HepG2 (cell line): ENCODE measurements around the gene CFAP61. TPM values are rescaled to one million over a fixed set of nuclear protein-coding genes. Genes with fewer than 3 reads are reported as not detected.
A peak's percentile ranks its signal among the peaks of the same experiment; 100 is the strongest.

Source experiments
- EZH2 ChIP-seq: conservative IDR thresholded peaks from 2 replicates; pipeline ENCODE4 v1.6.1; 2012; ENCODE audit warnings: mild to moderate bottlenecking, low read depth, low read length, moderate library complexity
- FOXJ3 ChIP-seq: sonication (generic); formaldehyde crosslinking; IDR thresholded peaks from 2 replicates; pipeline ENCODE4 v1.4.0; 2020; ENCODE audit warnings: missing genetic modification reagents, mild to moderate bottlenecking, borderline replicate concordance
- HCFC1 ChIP-seq: fragments of 150-350 bp; IDR thresholded peaks from 2 replicates; pipeline ENCODE4 v1.6.1; 2014; ENCODE audit warnings: low read depth, low read length
- NFIB ChIP-seq: sonication (generic); formaldehyde crosslinking; IDR thresholded peaks from 2 replicates; pipeline ENCODE4 v1.9.0; 2021; ENCODE audit warnings: missing genetic modification reagents, mild to moderate bottlenecking, borderline replicate concordance
- PAF1 ChIP-seq: IDR thresholded peaks from 2 replicates; pipeline ENCODE4 v1.6.1; 2016; ENCODE audit warnings: missing genetic modification reagents, missing compliant biosample characterization
- RNF2 ChIP-seq: fragments of 450-650 bp; conservative IDR thresholded peaks from 2 replicates; pipeline ENCODE4 v1.6.1; 2016; ENCODE audit warnings: low read depth
- RXRB ChIP-seq: IDR thresholded peaks from 2 replicates; pipeline ENCODE4 v1.6.1; 2016; ENCODE audit warnings: borderline replicate concordance, missing genetic modification reagents, missing compliant biosample characterization
- SP140L ChIP-seq: sonication (generic); formaldehyde crosslinking; IDR thresholded peaks from 2 replicates; pipeline ENCODE4 v1.4.0; 2020; ENCODE audit warnings: missing genetic modification reagents, borderline replicate concordance
- TSC22D2 ChIP-seq: sonication (generic); formaldehyde crosslinking; IDR thresholded peaks from 2 replicates; pipeline ENCODE4 v1.5.1; 2020; ENCODE audit warnings: missing genetic modification reagents, mild to moderate bottlenecking, borderline replicate concordance
- ZC3H4 ChIP-seq: sonication (generic); formaldehyde crosslinking; IDR thresholded peaks from 2 replicates; pipeline ENCODE4 v1.4.0; 2020; ENCODE audit warnings: missing genetic modification reagents, borderline replicate concordance
- ZNF138 ChIP-seq: sonication (generic); formaldehyde crosslinking; IDR thresholded peaks from 2 replicates; pipeline ENCODE4 v1.5.0; 2020; ENCODE audit warnings: mild to moderate bottlenecking, low read depth, missing genetic modification reagents
- ZNF337 ChIP-seq: sonication (generic); formaldehyde crosslinking; IDR thresholded peaks from 2 replicates; pipeline ENCODE4 v1.5.1; 2020; ENCODE audit warnings: missing genetic modification reagents, low read depth, mild to moderate bottlenecking, borderline replicate concordance
- ZNF382 ChIP-seq: sonication (generic); formaldehyde crosslinking; IDR thresholded peaks from 2 replicates; pipeline ENCODE4 v1.5.0; 2020; ENCODE audit warnings: missing genetic modification reagents, mild to moderate bottlenecking, borderline replicate concordance
- ZNF670 ChIP-seq: sonication (generic); formaldehyde crosslinking; IDR thresholded peaks from 2 replicates; pipeline ENCODE4 v1.8.0; 2022; ENCODE audit warnings: mild to moderate bottlenecking, missing genetic modification reagents, borderline replicate concordance
- ZNF7 ChIP-seq: IDR thresholded peaks from 2 replicates; pipeline ENCODE4 v1.6.1; 2016; ENCODE audit warnings: missing biosample characterization, missing genetic modification reagents
- polyA plus RNA-seq, 8 experiments: library from polyadenylated mRNA; depleted of rRNA in 3 of 8; stranded (reverse) in 7 of 8; unstranded in 1 of 8; fragments of >200 nt; fragmentation: Illumina TruSeq in 4 of 8; extraction: Trizol in 4 of 8; gene quantifications; 2 replicates each; pipeline versions ENCODE4 v1.2.1 to v1.2.3, GENCODE V29; 2011 to 2016; ENCODE audit warnings: low read depth in 4 of 8, missing spikeins in 1 of 8, mixed read lengths in 1 of 8; ENCODE audit not compliant: insufficient read depth in 1 of 8
- total RNA-seq, 5 experiments: library from RNA; depleted of rRNA; stranded (reverse); fragments of >200 nt; fragmentation: Illumina TruSeq; extraction: Trizol; gene quantifications; 2 replicates each; pipeline ENCODE4 v1.2.3, GENCODE V29; 2016; ENCODE audit warnings: low read depth in 1 of 5
- TF ChIP-seq, protein P1 (sequence below): sonication (generic); formaldehyde crosslinking; IDR thresholded peaks from 2 replicates; pipeline ENCODE4 v1.4.0; 2020; ENCODE audit warnings: missing genetic modification reagents
- TF ChIP-seq, protein P2 (sequence below): sonication (generic); formaldehyde crosslinking; IDR thresholded peaks from 2 replicates; pipeline ENCODE4 v1.5.0; 2020; ENCODE audit warnings: missing genetic modification reagents
- TF ChIP-seq, protein P3 (sequence below): sonication (generic); formaldehyde crosslinking; IDR thresholded peaks from 2 replicates; pipeline ENCODE4 v1.5.0; 2020; ENCODE audit warnings: missing genetic modification reagents
- TF ChIP-seq, protein P4 (sequence below): sonication (generic); formaldehyde crosslinking; IDR thresholded peaks from 2 replicates; pipeline ENCODE4 v1.4.0; 2020; ENCODE audit warnings: mild to moderate bottlenecking, missing genetic modification reagents

CFAP61 gene
- total and polyA plus RNA-seq, 2 of the 13 experiments (the other 11 are each of a cell fraction or from before 2014, with no cell fraction given) = 0.27 TPM; not detected in 1

- TF ChIP-seq, protein P1, sequence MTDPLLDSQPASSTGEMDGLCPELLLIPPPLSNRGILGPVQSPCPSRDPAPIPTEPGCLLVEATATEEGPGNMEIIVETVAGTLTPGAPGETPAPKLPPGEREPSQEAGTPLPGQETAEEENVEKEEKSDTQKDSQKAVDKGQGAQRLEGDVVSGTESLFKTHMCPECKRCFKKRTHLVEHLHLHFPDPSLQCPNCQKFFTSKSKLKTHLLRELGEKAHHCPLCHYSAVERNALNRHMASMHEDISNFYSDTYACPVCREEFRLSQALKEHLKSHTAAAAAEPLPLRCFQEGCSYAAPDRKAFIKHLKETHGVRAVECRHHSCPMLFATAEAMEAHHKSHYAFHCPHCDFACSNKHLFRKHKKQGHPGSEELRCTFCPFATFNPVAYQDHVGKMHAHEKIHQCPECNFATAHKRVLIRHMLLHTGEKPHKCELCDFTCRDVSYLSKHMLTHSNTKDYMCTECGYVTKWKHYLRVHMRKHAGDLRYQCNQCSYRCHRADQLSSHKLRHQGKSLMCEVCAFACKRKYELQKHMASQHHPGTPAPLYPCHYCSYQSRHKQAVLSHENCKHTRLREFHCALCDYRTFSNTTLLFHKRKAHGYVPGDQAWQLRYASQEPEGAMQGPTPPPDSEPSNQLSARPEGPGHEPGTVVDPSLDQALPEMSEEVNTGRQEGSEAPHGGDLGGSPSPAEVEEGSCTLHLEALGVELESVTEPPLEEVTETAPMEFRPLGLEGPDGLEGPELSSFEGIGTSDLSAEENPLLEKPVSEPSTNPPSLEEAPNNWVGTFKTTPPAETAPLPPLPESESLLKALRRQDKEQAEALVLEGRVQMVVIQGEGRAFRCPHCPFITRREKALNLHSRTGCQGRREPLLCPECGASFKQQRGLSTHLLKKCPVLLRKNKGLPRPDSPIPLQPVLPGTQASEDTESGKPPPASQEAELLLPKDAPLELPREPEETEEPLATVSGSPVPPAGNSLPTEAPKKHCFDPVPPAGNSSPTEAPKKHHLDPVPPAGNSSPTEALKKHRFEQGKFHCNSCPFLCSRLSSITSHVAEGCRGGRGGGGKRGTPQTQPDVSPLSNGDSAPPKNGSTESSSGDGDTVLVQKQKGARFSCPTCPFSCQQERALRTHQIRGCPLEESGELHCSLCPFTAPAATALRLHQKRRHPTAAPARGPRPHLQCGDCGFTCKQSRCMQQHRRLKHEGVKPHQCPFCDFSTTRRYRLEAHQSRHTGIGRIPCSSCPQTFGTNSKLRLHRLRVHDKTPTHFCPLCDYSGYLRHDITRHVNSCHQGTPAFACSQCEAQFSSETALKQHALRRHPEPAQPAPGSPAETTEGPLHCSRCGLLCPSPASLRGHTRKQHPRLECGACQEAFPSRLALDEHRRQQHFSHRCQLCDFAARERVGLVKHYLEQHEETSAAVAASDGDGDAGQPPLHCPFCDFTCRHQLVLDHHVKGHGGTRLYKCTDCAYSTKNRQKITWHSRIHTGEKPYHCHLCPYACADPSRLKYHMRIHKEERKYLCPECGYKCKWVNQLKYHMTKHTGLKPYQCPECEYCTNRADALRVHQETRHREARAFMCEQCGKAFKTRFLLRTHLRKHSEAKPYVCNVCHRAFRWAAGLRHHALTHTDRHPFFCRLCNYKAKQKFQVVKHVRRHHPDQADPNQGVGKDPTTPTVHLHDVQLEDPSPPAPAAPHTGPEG (CRISPR knock-in tag) = peak; percentile 98
- TF ChIP-seq ZC3H4 = no peak
- TF ChIP-seq EZH2 = no peak
- TF ChIP-seq RNF2 = peak; percentile 77; the same call in 1 of the 2 replicates
- peak; percentile 43; the same call in 1 of the 2 replicates for TF ChIP-seq TSC22D2 (CRISPR knock-in tag)
- TF ChIP-seq ZNF337 = no peak; the same call in 1 of the 2 replicates
- TF ChIP-seq ZNF382 = no peak
- TF ChIP-seq NFIB = no peak
- TF ChIP-seq ZNF7 (CRISPR knock-in tag) = no peak
- TF ChIP-seq RXRB (CRISPR knock-in tag) = peak; percentile 78
- TF ChIP-seq, protein P2, sequence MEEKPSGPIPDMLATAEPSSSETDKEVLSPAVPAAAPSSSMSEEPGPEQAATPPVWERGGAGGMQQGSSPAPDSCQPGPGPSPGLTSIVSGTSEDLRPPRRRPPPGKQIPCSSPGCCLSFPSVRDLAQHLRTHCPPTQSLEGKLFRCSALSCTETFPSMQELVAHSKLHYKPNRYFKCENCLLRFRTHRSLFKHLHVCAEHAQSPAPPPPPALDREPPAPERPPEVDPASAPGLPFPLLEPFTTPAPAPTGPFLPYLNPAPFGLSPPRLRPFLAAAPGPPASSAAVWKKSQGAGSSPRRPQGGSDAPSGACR = peak; percentile 91
- TF ChIP-seq, protein P3, sequence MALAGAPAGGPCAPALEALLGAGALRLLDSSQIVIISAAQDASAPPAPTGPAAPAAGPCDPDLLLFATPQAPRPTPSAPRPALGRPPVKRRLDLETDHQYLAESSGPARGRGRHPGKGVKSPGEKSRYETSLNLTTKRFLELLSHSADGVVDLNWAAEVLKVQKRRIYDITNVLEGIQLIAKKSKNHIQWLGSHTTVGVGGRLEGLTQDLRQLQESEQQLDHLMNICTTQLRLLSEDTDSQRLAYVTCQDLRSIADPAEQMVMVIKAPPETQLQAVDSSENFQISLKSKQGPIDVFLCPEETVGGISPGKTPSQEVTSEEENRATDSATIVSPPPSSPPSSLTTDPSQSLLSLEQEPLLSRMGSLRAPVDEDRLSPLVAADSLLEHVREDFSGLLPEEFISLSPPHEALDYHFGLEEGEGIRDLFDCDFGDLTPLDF = peak; percentile 93
- TF ChIP-seq ZNF138 (CRISPR knock-in tag) = peak; percentile 87
- TF ChIP-seq, protein P4, sequence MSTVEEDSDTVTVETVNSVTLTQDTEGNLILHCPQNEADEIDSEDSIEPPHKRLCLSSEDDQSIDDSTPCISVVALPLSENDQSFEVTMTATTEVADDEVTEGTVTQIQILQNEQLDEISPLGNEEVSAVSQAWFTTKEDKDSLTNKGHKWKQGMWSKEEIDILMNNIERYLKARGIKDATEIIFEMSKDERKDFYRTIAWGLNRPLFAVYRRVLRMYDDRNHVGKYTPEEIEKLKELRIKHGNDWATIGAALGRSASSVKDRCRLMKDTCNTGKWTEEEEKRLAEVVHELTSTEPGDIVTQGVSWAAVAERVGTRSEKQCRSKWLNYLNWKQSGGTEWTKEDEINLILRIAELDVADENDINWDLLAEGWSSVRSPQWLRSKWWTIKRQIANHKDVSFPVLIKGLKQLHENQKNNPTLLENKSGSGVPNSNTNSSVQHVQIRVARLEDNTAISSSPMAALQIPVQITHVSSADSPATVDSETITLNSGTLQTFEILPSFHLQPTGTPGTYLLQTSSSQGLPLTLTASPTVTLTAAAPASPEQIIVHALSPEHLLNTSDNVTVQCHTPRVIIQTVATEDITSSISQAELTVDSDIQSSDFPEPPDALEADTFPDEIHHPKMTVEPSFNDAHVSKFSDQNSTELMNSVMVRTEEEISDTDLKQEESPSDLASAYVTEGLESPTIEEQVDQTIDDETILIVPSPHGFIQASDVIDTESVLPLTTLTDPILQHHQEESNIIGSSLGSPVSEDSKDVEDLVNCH (CRISPR knock-in tag) = no peak
- no peak; the same call in 1 of the 2 replicates for TF ChIP-seq ZNF670 (CRISPR knock-in tag)
- no peak for TF ChIP-seq PAF1
- TF ChIP-seq SP140L (CRISPR knock-in tag) = peak; percentile 83; the same call in 1 of the 2 replicates
- peak; percentile 83 for TF ChIP-seq HCFC1
- TF ChIP-seq FOXJ3 (CRISPR knock-in tag) = peak; percentile 92
These were observed at the start of gene CFAP61, which contains the start of gene CRNKL1 (continued) for GRCh38 chr20:20052074-20052970.
